Measurements from ENCODE around the gene ADH5. TPM values are rescaled to one million over a fixed set of nuclear protein-coding genes. Genes with fewer than 3 reads are reported as not detected.
"Not testable (repeated sequence)": the region's sequence is repeated elsewhere in the genome, so short reads cannot be mapped to it uniquely, and the experiment has no call there.

The ADH5 gene
- total RNA-seq, 1 donor from 2014 or later: 193 TPM

DNA sequence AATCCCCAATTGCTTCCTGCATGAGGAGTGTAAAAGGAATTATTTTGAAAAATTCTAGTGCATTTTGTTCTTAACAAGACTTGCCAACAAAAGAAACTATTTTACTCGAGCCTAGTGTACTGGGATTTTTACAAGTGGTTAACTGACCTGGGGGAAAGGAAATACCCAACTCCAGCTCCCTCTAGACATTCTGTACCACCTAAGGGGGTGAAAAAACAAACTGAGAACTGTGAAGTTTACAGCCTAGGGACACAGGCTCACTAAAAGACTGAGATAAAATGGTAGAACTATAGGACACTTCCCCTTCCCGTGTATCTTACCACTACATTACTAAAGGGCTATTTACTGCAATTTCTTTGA lies 2.6 kb upstream of the ADH5 start:
- intact Hi-C loops (cut with DNase I): no loop called here
- ATAC-seq: no peak
- no peak for DNase-seq (ENCODE audit: missing footprints)

DNA sequence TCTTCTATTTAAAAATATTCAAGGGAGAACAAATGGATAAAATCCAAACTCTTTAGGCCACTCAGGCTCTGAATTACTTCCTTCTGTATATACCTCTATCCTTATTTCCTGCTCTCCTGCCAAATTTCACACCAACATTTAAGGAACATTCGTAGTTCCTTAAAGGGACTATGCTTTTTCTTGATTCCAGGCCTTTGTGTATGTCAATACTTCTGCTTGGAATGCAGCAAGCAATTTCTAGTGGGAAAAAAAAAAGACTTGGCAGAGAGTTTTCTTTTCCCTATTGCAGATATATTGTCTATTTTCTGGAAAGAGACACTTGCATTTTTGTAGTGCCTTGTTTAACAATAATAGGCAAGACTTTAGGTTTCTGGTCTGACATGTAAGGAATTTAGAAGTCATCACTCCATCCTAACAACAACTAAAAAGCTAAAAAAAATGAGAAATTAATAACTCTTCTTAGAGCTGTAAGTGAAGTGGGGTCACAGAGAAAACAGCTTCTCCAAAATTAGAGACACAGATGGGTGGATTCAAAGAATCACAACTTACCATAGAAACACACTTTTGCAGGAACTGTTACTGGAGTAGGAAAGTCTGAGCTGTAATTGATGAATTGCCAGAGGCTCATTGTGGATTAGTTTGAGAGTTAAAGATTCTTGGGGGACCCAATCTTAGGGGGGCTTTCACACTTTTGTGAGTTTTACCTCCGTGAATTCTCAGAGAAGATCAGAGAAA lies 2.1 kb upstream of the ADH5 start:
- ATAC-seq: no peak
- DNase-seq (ENCODE audit: missing footprints): no peak
- intact Hi-C loops (cut with DNase I): no loop called here

- intact Hi-C loops (cut with DNase I): loop anchor here (2.0 kb wide), 2 partner anchors 27 to 159 kb away; partner anchors contain the start of gene EIF4E
- ATAC-seq (peak; percentile 75), DNase-seq (ENCODE audit: missing footprints) (peak; percentile 69)
Measured at GRCh38 chr4:99088023-99088449, 552 bp downstream of the ADH5 start.

DNA sequence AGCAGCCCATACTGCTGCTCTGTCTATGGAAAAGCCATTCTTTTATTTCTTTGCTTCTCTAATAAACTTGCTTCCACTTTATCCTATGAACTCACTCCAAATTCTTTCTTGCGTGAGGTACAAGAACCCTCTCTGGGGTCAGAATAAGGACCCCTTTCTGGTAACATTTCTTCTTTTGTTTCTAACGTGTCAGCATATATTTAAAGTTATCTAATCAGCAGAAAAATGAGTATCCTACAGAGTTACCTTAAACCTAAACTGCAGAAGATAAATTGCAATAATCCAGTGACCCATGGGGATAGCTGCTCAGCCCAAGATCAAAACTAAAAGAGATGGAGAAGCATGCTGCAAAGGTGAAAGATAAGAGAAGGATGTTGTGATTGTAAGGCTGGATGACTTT lies 4.0 kb downstream of the ADH5 start:
- DNase-seq (ENCODE audit: missing footprints) (no peak), ATAC-seq (no peak)
- intact Hi-C loops (cut with DNase I): no loop called here

GRCh38 chr4:99082192-99082591 lies 6.4 kb downstream of the ADH5 start:
- no peak for ATAC-seq
- DNase-seq (ENCODE audit: missing footprints): no peak
- intact Hi-C loops (cut with DNase I): no loop called here

DNA sequence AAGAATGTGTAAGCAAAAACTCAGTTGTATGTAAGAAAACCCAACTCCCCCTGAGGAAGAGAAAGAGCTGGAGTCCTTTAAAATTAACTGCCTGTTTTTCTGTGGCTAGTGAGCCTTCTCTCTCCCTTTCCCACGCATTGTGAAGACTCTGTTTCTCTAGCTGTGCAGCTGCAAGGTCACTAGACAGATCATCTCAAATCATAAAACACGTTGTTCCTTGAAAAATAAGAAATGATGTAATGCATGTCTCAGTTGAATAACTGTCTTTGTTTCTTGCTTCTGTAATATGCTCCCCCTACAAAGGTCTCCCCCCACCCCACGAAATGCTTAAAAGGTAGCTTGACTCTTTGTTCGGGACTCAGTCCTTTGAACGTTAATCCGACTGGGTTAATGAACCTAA lies 7.7 kb downstream of the ADH5 start:
- intact Hi-C loops (cut with DNase I); ATAC-seq; DNase-seq (ENCODE audit: missing footprints): not testable (repeated sequence)

DNA sequence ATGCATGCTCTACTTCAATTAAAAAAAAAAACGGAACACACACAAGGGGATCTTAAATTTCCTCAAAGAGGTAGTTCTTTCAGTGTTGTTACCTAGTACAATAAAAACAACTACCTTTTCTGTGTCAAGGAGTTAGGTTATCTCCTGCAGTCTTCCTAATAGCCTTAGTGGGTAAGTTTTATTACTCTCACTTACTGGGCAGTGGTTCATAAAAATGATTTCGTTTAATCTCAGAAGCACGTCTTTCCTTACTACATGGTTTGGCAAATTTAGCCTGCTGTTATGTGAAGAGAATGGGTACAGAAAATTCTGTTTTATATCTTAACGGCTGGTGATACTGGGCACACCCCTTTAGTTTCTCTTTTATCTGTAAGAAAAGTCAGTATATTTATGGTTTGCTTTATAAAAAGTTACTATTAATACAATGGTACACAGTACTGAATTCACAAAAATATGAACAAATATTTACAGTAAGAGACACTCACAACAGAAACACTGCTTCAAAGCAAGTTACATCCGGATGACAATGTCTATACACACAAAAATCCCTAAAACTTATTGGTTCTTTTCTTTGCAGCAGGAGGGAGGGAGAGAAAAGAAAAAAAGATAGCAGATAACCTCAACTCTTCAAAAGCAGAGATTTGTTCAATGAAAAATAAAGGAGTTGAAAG lies 8.8 kb downstream of the ADH5 start:
- DNase-seq (ENCODE audit: missing footprints) (no peak), ATAC-seq (no peak)
- intact Hi-C loops (cut with DNase I): no loop called here

DNA sequence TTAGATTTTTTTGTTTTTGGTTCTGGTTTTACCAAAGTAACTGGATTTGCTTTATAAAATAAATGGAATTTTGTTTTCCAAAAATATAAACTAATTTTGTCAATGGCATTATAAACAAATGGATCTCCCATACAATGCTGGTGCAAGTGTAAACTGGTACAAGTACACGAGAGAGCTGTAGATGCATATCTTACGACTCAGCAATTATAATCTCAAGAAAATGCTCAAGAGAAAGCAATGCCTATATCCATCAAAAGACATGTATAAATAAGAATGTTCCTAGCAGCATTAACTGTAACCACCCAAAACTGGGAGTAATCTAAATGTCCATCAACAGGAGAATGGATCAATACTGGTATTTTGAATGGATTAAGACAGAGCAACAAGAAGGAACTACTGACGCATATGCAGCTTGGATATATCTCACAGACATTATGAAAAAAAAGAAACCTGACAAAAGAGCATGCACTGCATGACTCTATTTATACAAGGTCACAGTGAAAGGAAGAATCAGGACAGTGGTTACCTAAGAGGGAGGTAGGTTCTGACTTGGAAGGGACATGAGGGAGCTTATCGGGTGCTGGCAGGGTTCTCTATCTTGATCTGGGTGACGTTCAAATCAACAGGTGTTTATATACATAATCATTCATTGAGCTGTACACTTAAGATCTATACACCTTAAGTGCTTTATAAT lies 9.5 kb downstream of the ADH5 start:
- DNase-seq (ENCODE audit: missing footprints) (no peak), ATAC-seq (no peak)
- intact Hi-C loops (cut with DNase I): no loop called here

GRCh38 chr4:99078336-99078735 lies 10.3 kb downstream of the ADH5 start:
- ATAC-seq (no peak), DNase-seq (ENCODE audit: missing footprints) (no peak)
- intact Hi-C loops (cut with DNase I): no loop called here

DNA sequence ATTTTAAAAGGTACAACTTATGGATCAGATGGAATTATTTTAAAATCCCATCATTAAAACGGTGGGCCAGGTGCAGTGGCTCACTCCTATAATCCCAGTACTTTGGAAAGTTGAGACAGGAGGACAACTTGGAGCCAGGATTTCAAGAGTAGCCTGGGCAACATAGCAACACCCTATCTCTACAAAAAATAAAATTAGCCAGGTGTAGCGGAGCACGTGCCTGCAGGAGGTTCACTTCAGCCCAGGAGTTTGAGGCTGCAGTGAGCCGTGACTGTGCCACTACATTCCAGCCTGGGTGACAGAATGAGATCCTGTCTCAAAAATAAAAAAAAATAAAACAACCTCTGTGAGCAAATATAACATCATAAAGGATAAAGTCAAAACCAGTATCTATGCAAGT lies 11.4 kb downstream of the ADH5 start:
- ATAC-seq (no peak), DNase-seq (ENCODE audit: missing footprints) (no peak)
- intact Hi-C loops (cut with DNase I): no loop called here

DNA sequence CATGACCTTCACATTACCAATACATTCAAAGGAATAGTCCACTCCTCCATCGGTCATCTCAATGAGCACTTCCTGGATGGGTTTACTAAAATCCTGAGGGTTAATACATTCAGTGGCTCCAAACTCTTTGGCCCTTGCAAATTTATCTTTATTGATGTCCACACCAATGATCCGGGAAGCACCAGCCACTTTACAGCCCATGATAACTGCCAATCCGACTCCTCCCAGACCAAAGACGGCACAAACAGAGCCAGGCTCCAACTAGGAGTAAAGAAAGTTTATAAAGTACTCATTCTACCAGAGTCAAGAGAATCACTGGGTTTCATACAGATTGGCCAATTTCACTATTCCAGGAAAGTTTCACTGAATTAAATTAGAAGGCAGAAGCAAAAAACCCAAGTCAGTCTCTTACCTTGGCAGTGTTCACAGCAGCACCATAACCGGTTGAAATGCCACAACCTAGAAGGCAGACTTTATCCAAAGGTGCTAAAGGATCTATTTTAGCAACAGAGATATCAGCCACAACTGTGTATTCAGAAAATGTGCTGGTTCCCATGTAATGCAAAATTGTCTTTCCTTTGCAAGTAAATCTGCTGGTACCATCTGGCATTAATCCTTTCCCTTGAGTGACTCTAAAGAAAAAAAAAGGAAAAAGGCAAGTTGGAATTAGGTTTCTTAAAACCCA lies 12.2 kb downstream of the ADH5 start:
- intact Hi-C loops (cut with DNase I): no loop called here
- no peak for ATAC-seq
- no peak for DNase-seq (ENCODE audit: missing footprints)

DNA sequence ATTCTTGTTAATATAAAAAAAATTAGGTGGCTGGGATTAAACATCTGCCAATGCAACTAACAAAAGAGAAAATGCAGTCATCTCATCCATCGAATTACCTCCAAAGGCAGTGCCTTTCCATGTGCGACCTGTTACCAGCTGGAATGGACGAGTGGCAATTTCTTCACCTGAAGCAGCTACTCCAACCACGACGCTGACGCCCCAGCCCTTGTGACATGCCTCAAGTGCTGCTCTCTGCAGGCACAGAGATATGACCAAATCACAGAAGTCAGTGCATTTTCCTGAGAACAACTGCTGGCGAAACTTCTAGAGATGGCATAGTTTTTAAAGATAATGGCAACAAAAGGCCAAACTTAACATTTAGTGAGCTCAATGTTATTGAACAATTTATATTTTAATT lies 13.8 kb downstream of the ADH5 start:
- intact Hi-C loops (cut with DNase I): no loop called here
- ATAC-seq: no peak
- no peak for DNase-seq (ENCODE audit: missing footprints)

- intact Hi-C loops (cut with DNase I): no loop called here
- no peak for DNase-seq (ENCODE audit: missing footprints)
- ATAC-seq: no peak
Measured at GRCh38 chr4:99071159-99071558, 17.4 kb downstream of the ADH5 start.

GRCh38 chr4:99067617-99068016 lies 21.0 kb downstream of the ADH5 start:
- no peak for DNase-seq (ENCODE audit: missing footprints)
- ATAC-seq: no peak

DNA sequence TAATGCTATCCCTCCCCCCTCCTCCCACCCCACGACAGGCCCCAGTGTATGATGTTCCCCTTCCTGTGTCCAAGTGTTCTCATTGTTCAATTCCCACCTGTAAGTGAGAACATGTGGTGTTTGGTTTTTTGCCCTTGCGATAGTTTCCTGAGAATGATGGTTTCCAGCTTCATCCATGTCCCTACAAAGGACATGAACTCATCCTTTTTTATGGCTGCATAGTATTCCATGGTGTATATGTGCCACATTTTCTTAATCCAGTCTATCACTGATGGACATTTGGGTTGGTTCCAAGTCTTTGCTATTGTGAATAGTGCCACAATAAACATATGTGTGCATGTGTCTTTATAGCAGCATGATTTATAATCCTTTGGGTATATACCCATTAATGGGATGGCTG lies 23.1 kb downstream of the ADH5 start:
- intact Hi-C loops (cut with DNase I); DNase-seq (ENCODE audit: missing footprints); ATAC-seq: not testable (repeated sequence)

More at GRCh38 chr4:99067617-99068016, 21.0 kb downstream of the ADH5 start:
- intact Hi-C loops (cut with DNase I): no loop called here

DNA sequence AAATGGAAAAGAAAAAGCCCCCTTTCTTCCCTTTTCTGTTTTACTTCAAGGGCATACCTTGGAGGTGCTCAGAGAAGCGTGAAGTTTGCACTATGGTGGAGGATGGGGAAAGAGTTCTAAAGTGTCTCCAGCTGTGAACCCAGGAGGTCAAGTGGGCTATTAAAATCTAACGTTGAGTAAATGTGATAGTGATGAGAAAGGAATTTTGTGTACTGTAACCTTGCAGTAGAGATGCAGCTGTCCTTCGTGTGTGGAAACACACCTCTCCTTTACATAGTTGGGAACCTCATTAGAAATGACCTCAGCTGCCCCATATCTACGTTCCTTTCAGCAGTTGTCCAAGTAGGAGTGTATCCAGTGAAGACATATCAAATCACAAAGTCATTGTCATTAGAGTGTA lies 26.5 kb downstream of the ADH5 start:
- ATAC-seq: peak; percentile 68
- intact Hi-C loops (cut with DNase I): no loop called here
- no peak for DNase-seq (ENCODE audit: missing footprints)

DNA sequence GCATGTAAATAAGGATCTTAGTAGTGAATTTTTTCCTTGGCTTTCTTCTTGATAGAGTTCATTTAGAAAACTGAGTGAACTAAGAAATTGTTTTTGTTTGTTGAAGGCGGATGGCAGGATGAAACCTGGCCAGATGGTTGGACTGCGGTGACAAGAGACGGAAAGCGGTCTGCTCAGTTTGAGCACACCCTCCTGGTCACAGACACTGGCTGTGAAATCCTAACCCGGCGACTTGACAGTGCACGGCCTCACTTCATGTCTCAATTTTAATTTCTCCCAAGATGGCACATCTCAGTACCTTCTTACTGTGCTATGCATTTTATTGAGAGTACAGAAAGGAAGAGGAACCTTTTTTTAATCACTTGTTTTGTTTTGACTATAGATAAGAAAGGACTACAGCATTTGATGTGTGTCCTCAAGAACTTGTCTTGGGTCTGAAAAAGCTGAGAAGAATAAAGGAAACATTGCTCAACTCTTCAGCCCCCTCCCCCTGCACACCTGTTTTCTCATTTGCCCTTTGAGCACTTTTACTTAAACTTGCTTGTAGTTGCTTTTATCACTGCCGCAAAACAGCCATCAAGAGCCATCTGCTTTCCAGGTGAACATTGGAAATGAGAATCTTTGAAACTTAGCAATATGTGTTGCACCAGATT lies 27.4 kb downstream of the ADH5 start:
- ATAC-seq (no peak), DNase-seq (ENCODE audit: missing footprints) (no peak)
- intact Hi-C loops (cut with DNase I): loop anchor here (2.0 kb wide), 1 partner anchor 28 kb away; the partner anchor contains the start of gene ADH5

DNA sequence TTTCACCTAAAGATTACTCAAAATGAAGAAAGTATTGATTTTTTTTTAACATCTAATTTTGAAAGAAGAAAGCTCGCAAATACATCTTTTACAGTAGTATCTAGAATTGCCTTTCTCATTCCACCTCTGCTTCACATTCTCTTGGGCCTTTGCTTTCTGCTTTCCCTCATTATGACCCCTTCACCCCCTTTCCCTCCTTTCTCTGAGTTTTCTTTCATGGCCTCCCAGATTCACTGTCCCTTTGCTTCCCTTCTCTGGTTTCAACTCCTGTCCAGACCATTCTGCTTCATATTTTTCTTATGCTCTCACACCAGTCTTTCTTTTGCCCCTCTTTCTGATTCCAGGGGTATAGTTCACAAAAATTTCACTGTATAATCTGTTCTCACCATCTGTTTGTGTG lies 29.0 kb downstream of the ADH5 start:
- intact Hi-C loops (cut with DNase I): loop anchor here (5.0 kb wide), 2 partner anchors 47 to 132 kb away; partner anchors contain the start of gene EIF4E
- ATAC-seq (no peak), DNase-seq (ENCODE audit: missing footprints) (no peak)

DNA sequence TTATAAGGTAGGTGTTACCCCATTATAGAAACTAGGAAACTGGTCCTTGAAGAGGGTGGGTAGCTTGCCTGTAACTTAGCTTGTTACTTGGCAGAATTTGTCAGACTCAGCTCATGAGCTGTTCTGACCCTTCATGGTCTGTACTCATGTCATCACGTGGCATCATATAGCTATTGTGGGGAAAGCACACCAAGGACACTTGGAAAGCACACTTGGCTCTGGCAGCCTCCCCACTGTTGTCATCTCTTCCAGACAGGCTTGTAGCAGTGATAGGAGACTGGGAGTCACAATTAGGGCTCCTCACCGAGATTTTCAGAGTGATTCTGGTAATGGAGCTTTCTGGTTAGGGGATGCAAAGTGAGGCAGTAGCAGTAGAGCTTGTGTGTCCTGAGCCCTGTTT lies 30.4 kb downstream of the ADH5 start:
- intact Hi-C loops (cut with DNase I): loop anchor here (5.0 kb wide), 2 partner anchors 46 to 131 kb away; partner anchors contain the start of gene EIF4E
- ATAC-seq (peak; percentile 67), DNase-seq (ENCODE audit: missing footprints) (no peak)
